K562 (cell line): ENCODE measurements around the gene DAZAP1. TPM values are rescaled to one million over a fixed set of nuclear protein-coding genes. Genes with fewer than 3 reads are reported as not detected.

Experiments used
- BCOR ChIP-seq: fragments of 450-650 bp; IDR thresholded peaks from 2 replicates; pipeline ENCODE4 v1.6.1; 2016
- CBFA2T3 ChIP-seq: fragments of 450-650 bp; IDR thresholded peaks from 2 replicates; pipeline ENCODE4 v1.6.1; 2017
- CREB3 ChIP-seq: fragments of 450-650 bp; conservative IDR thresholded peaks from 2 replicates; pipeline ENCODE4 v1.6.1; 2016; ENCODE audit warnings: missing genetic modification characterization, low read depth, mild to moderate bottlenecking, missing compliant biosample characterization, moderate library complexity
- CTCFL ChIP-seq: IDR thresholded peaks from 2 replicates; pipeline ENCODE4 v1.6.1; 2011; ENCODE audit warnings: borderline replicate concordance, low read depth, mild to moderate bottlenecking, moderate library complexity, low read length; ENCODE audit not compliant: insufficient read depth, poor library complexity, severe bottlenecking
- DDX20 ChIP-seq: fragments of 450-650 bp; IDR thresholded peaks from 2 replicates; pipeline ENCODE4 v1.6.1; 2016; ENCODE audit warnings: missing genetic modification characterization, low read depth, mild to moderate bottlenecking, missing compliant biosample characterization, moderate library complexity
- ERF ChIP-seq: fragments of 450-650 bp; formaldehyde crosslinking; IDR thresholded peaks from 2 replicates; pipeline ENCODE4 v1.4.0; 2020; ENCODE audit warnings: mild to moderate bottlenecking, mixed read lengths
- MBD1 ChIP-seq: fragments of 250-450 bp; sonication (Bioruptor Pico); IDR thresholded peaks from 2 replicates; pipeline ENCODE4 v1.8.0; 2022; ENCODE audit warnings: inconsistent platforms
- MLX ChIP-seq, 2 experiments: fragments of 450-650 bp in 1 of 2; sonication (generic) in 1 of 2; formaldehyde crosslinking; conservative IDR thresholded peaks; 2 replicates each; pipeline versions ENCODE4 v1.4.0 to v1.8.1; 2020 to 2022; ENCODE audit warnings: mild to moderate bottlenecking in 1 of 2, missing genetic modification reagents in 1 of 2
- NFE2 ChIP-seq: IDR thresholded peaks from 2 replicates; pipeline ENCODE4 v1.6.1; 2014; ENCODE audit warnings: antibody characterized with exemption, low read depth
- NRF1 ChIP-seq, 2 experiments: fragments of 450-650 bp; IDR thresholded peaks in 1 of 2; conservative IDR thresholded peaks in 1 of 2; 2 replicates each; pipeline ENCODE4 v1.6.1; 2014; ENCODE audit warnings: mild to moderate bottlenecking in 2 of 2
- POLR2G ChIP-seq: fragments of 200-400 bp; formaldehyde crosslinking; IDR thresholded peaks from 2 replicates; pipeline ENCODE4 v1.6.1; 2017; ENCODE audit warnings: low read depth, mild to moderate bottlenecking, antibody characterized with exemption, low read length, moderate library complexity
- RBBP5 ChIP-seq: fragments of 200-600 bp; sonication (generic); IDR thresholded peaks from 2 replicates; pipeline ENCODE4 v1.6.1; 2012; ENCODE audit warnings: borderline replicate concordance, mild to moderate bottlenecking, low read length, control low read depth, inconsistent platforms; ENCODE audit not compliant: insufficient read depth, poor library complexity, severe bottlenecking
- SIN3B ChIP-seq: fragments of 450-650 bp; IDR thresholded peaks from 2 replicates; pipeline ENCODE4 v1.6.1; 2017; ENCODE audit warnings: low read depth, mild to moderate bottlenecking, moderate library complexity
- SMARCA4 ChIP-seq: fragments of 450-650 bp; IDR thresholded peaks from 2 replicates; pipeline ENCODE4 v1.6.1; 2016
- TRIM28 ChIP-seq: fragments of 450-650 bp; IDR thresholded peaks from 2 replicates; pipeline ENCODE4 v1.6.1; 2017
- ZBTB2 ChIP-seq: fragments of 450-650 bp; IDR thresholded peaks from 2 replicates; pipeline ENCODE4 v1.6.1; 2016; ENCODE audit warnings: antibody characterized with exemption
- ZC3H11A ChIP-seq: IDR thresholded peaks from 2 replicates; pipeline ENCODE4 v1.6.1; 2012; ENCODE audit warnings: low read depth, low read length, improper control_type of control experiment
- ZC3H8 ChIP-seq: fragments of 450-650 bp; IDR thresholded peaks from 2 replicates; pipeline ENCODE4 v1.6.1; 2017
- ZFP30 ChIP-seq: fragments of 250-450 bp; sonication (Bioruptor Pico); IDR thresholded peaks from 2 replicates; pipeline ENCODE4 v1.8.0; 2022; ENCODE audit warnings: moderate library complexity, mild to moderate bottlenecking, inconsistent platforms, borderline replicate concordance
- ZNF224 ChIP-seq: sonication (generic); formaldehyde crosslinking; IDR thresholded peaks from 2 replicates; pipeline ENCODE4 v1.8.0; 2022; ENCODE audit warnings: mild to moderate bottlenecking, missing genetic modification reagents
- ZNF274 ChIP-seq: IDR thresholded peaks from 2 replicates; pipeline ENCODE4 v1.6.1; 2011; ENCODE audit warnings: low read depth, mild to moderate bottlenecking, low read length, moderate library complexity, borderline replicate concordance
- polyA plus RNA-seq, 8 experiments: library from polyadenylated mRNA; depleted of rRNA in 4 of 8; stranded (reverse) in 5 of 8; unstranded in 3 of 8; fragments of >200 nt; fragmentation: Nextera tagmentation in 2 of 8; fragmentation: Illumina TruSeq in 1 of 8; extraction: Ambion mirVana in 2 of 8; extraction: Trizol in 1 of 8; gene quantifications; 2 replicates each; pipeline versions ENCODE4 v1.2.1 to v1.2.3, GENCODE V29; 2011 to 2014; ENCODE audit warnings: inconsistent platforms in 1 of 8, missing spikeins in 1 of 8
- total RNA-seq, 7 experiments: library from RNA; depleted of rRNA in 6 of 7; stranded (reverse); fragments of >200 nt in 6 of 7; fragmentation: Illumina TruSeq in 2 of 7; extraction: Trizol in 2 of 7; gene quantifications; 2 replicates each; pipeline versions ENCODE4 v1.2.1 to v1.2.3, GENCODE V29; 2011 to 2021; ENCODE audit warnings: low replicate concordance in 1 of 7

DAZAP1 gene
- total and polyA plus RNA-seq, 9 of the 15 experiments (the other 6 are each of a cell fraction or from before 2014, with no cell fraction given) = 10.8 to 289 (median 142) TPM

GRCh38 chr19:1406774-1407527 lies 435 bp upstream of the DAZAP1 start (continued):
- TF ChIP-seq MBD1 (CRISPR knock-in tag) (no peak), NRF1 (conservative IDR thresholded peaks at IDR 0.05 in 1 of 2, IDR thresholded peaks at IDR 0.05 in 1 of 2) (peak; percentile 98), POLR2G (peak; percentile 88), CTCFL (peak; percentile 81), ZC3H11A (no peak), ZFP30 (no peak), DDX20 (tag) (no peak), SMARCA4 (peak; percentile 67), TRIM28 (no peak), ERF (CRISPR knock-in tag) (no peak), CBFA2T3 (no peak), ZNF274 (no peak), NFE2 (peak; percentile 10; the same call in 1 of the 2 replicates), ZC3H8 (no peak), ZNF224 (CRISPR knock-in tag) (no peak), SIN3B (no peak; the same call in 1 of the 2 replicates), RBBP5 (peak; percentile 24), CREB3 (tag) (peak; percentile 74), MLX (CRISPR knock-in tag; conservative IDR thresholded peaks at IDR 0.05) (no peak), BCOR (peak; percentile 68; the same call in 1 of the 2 replicates), ZBTB2 (peak; percentile 78)
